NCI-H446 treated with DMSO at 0.1 percent for 48 hours (cell line): ENCODE results near the gene GAD1.

ENCODE experiments used
- DNase-seq: peaks from one replicate; lab custom pipeline; 2025; lab: John Stamatoyannopoulos, UW

The GAD1 gene

GRCh38 chr2:170818036-170818751, 1.5 kb downstream of the GAD1 start:
- DNase-seq: no peak

GRCh38 chr2:170818752-170819470, 2.2 kb downstream of the GAD1 start:
- no peak for DNase-seq

GRCh38 chr2:170819680-170820664, 3.3 kb downstream of the GAD1 start:
- DNase-seq: no peak

GRCh38 chr2:170820757-170821530, 4.3 kb downstream of the GAD1 start:
- no peak for DNase-seq

- DNase-seq: no peak
These were observed 5.0 kb downstream of the GAD1 start for GRCh38 chr2:170821531-170822289.

- no peak for DNase-seq
These were observed 5.8 kb downstream of the GAD1 start for GRCh38 chr2:170822290-170823087.

GRCh38 chr2:170823088-170823897, 6.6 kb downstream of the GAD1 start:
- DNase-seq: no peak

GRCh38 chr2:170823898-170824215, 7.2 kb downstream of the GAD1 start:
- DNase-seq: no peak

- DNase-seq: peak; percentile 6
These were observed 7.9 kb downstream of the GAD1 start for GRCh38 chr2:170824526-170825015.

- DNase-seq: no peak
These were observed 11.3 kb downstream of the GAD1 start for GRCh38 chr2:170827841-170828532.

GRCh38 chr2:170828533-170828916, 11.8 kb downstream of the GAD1 start:
- DNase-seq: no peak

- DNase-seq: no peak
These were observed 12.3 kb downstream of the GAD1 start for GRCh38 chr2:170829036-170829435.

- no peak for DNase-seq
These were observed 13.5 kb downstream of the GAD1 start for GRCh38 chr2:170830166-170830565.

- DNase-seq: no peak
These were observed 14.4 kb downstream of the GAD1 start for GRCh38 chr2:170831115-170831514.

GRCh38 chr2:170836027-170836426, 19.3 kb downstream of the GAD1 start:
- no peak for DNase-seq

GRCh38 chr2:170840717-170841210, 24.1 kb downstream of the GAD1 start:
- DNase-seq: no peak

GRCh38 chr2:170842785-170843184, 26.1 kb downstream of the GAD1 start:
- no peak for DNase-seq

GRCh38 chr2:170843656-170844055, 27.0 kb downstream of the GAD1 start:
- DNase-seq: no peak
